Transverse colon (tissue), 4 donors: Measurements from ENCODE around the gene GAR1.

Source experiments
- CTCF ChIP-seq, 5 experiments: fragments of 200-600 bp in 3 of 5; fragments of 450-650 bp in 2 of 5; sonication (generic) in 3 of 5; IDR thresholded peaks; 1 replicate in 2 of 5; 2 replicates in 3 of 5; pipeline ENCODE4 v1.5.1; 2016 to 2017; ENCODE audit warnings: antibody characterized with exemption in 5 of 5, inconsistent platforms in 3 of 5, mild to moderate bottlenecking in 2 of 5, moderate library complexity in 1 of 5
- POLR2A ChIP-seq: fragments of 450-650 bp; IDR thresholded peaks from one replicate; pipeline ENCODE4 v1.6.1; 2016; ENCODE audit warnings: antibody characterized with exemption, mild to moderate bottlenecking, moderate library complexity
- POLR2AphosphoS5 ChIP-seq, 3 donors: sonication (generic); formaldehyde crosslinking; IDR thresholded peaks; one replicate each; pipeline ENCODE4 v1.6.1; 2016; ENCODE audit warnings: antibody characterized with exemption in 3 of 3

- TF ChIP-seq POLR2AphosphoS5 (IDR thresholded peaks at IDR 0.05): no peak
- TF ChIP-seq CTCF (IDR thresholded peaks at IDR 0.05): no peak
- no peak for TF ChIP-seq POLR2A
Observed at GRCh38 chr4:109846395-109847098, 31.0 kb downstream of the GAR1 start.
